Neuronal stem cell (in vitro differentiated cells): ENCODE data around the gene PRAMEF7.
"Not testable (repeated sequence)": the region's sequence is repeated elsewhere in the genome, so short reads cannot be mapped to it uniquely, and the experiment has no call there.

Experiments
- DNase-seq: peaks from one replicate; pipeline ENCODE4 v3.0.0-alpha.2; 2013; ENCODE audit warnings: low spot score
- H2AFZ ChIP-seq: one replicate; pipeline ENCODE4 v1.6.1; 2013; ENCODE audit warnings: mild to moderate bottlenecking, low read length, inconsistent platforms
- H2AK5ac ChIP-seq: 2 replicates; pipeline ENCODE4 v1.6.1; 2013; ENCODE audit warnings: low read depth, mild to moderate bottlenecking, inconsistent platforms, low read length, moderate library complexity, mixed read lengths
- H2BK120ac ChIP-seq: 2 replicates; pipeline ENCODE4 v1.6.1; 2013; ENCODE audit warnings: low read depth, mild to moderate bottlenecking, inconsistent platforms, low read length, moderate library complexity, mixed read lengths
- H2BK12ac ChIP-seq: one replicate; pipeline ENCODE4 v1.6.1; 2013; ENCODE audit warnings: low read length, inconsistent platforms
- H2BK15ac ChIP-seq: 2 replicates; pipeline ENCODE4 v1.6.1; 2013; ENCODE audit warnings: mild to moderate bottlenecking, low read length, inconsistent platforms, mixed read lengths
- H2BK5ac ChIP-seq: one replicate; pipeline ENCODE4 v1.6.1; 2013; ENCODE audit warnings: inconsistent platforms, mild to moderate bottlenecking, low read length, moderate library complexity
- H3K14ac ChIP-seq: one replicate; pipeline ENCODE4 v1.6.1; 2013; ENCODE audit warnings: low read length, inconsistent platforms
- H3K18ac ChIP-seq: 2 replicates; pipeline ENCODE4 v1.6.1; 2013; ENCODE audit warnings: low read length, inconsistent platforms
- H3K23ac ChIP-seq: 2 replicates; pipeline ENCODE4 v1.6.1; 2013; ENCODE audit warnings: low read depth, mild to moderate bottlenecking, mixed read lengths, low read length, inconsistent platforms; ENCODE audit not compliant: poor library complexity
- H3K27ac ChIP-seq: replicated peaks from 3 replicates; pipeline ENCODE4 v1.5.1; 2013; ENCODE audit warnings: low read length, inconsistent platforms
- H3K27me3 ChIP-seq, 3 experiments: 2 replicates each; pipeline ENCODE4 v1.6.1; 2013; ENCODE audit warnings: low read length in 3 of 3, mild to moderate bottlenecking in 2 of 3, inconsistent platforms in 1 of 3, low read depth in 1 of 3, mixed read lengths in 1 of 3, moderate library complexity in 1 of 3; ENCODE audit not compliant: control insufficient read depth in 3 of 3, insufficient read depth in 3 of 3
- H3K36me3 ChIP-seq, 2 donors: replicated peaks in 1 of 2; 2 replicates each; pipeline ENCODE4 v1.6.1; 2013; ENCODE audit warnings: low read length in 2 of 2; ENCODE audit not compliant: control insufficient read depth in 2 of 2, insufficient read depth in 2 of 2
- H3K4ac ChIP-seq: 2 replicates; pipeline ENCODE4 v1.6.1; 2013; ENCODE audit warnings: inconsistent platforms, mild to moderate bottlenecking, low read length, moderate library complexity
- H3K4me1 ChIP-seq, 2 donors: 1 replicate in 1 of 2; 2 replicates in 1 of 2; pipeline ENCODE4 v1.6.1; 2013; ENCODE audit warnings: low read length in 2 of 2, low read depth in 1 of 2; ENCODE audit not compliant: control insufficient read depth in 2 of 2, insufficient read depth in 1 of 2
- H3K4me2 ChIP-seq: one replicate; pipeline ENCODE4 v1.6.1; 2013; ENCODE audit warnings: mild to moderate bottlenecking, low read length, inconsistent platforms; ENCODE audit not compliant: insufficient read depth, poor library complexity, severe bottlenecking
- H3K4me3 ChIP-seq, 2 donors: 2 replicates each; pipeline ENCODE4 v1.5.1; 2013; ENCODE audit warnings: low read length in 2 of 2, mild to moderate bottlenecking in 2 of 2, inconsistent platforms in 1 of 2, moderate library complexity in 1 of 2
- H3K79me1 ChIP-seq: one replicate; pipeline ENCODE4 v1.6.1; 2013; ENCODE audit warnings: low read depth, mild to moderate bottlenecking, inconsistent platforms, low read length, moderate library complexity
- H3K9ac ChIP-seq: one replicate; pipeline ENCODE4 v1.6.1; 2013; ENCODE audit warnings: mild to moderate bottlenecking, low read depth, low read length, inconsistent platforms; ENCODE audit not compliant: poor library complexity
- H3K9me3 ChIP-seq, 2 donors: replicated peaks in 1 of 2; 2 replicates each; pipeline versions ENCODE3 to v1.6.1; 2013; ENCODE audit warnings: low read length in 2 of 2, mild to moderate bottlenecking in 2 of 2, inconsistent platforms in 1 of 2, low read depth in 1 of 2, mixed read lengths in 1 of 2, moderate library complexity in 1 of 2; ENCODE audit not compliant: control insufficient read depth in 2 of 2, insufficient read depth in 1 of 2
- H4K8ac ChIP-seq: one replicate; pipeline ENCODE4 v1.6.1; 2013; ENCODE audit warnings: low read depth, mild to moderate bottlenecking, inconsistent platforms, low read length, moderate library complexity
- H4K91ac ChIP-seq: one replicate; pipeline ENCODE4 v1.6.1; 2013; ENCODE audit warnings: low read length, low read depth, mild to moderate bottlenecking, inconsistent platforms; ENCODE audit not compliant: poor library complexity
- WGBS, 2 donors: extraction: QIAGEN DNeasy Blood & Tissue Kit; methylation state at CpG; one replicate each; pipeline ENCODE4 v1.1.7; 2013; ENCODE audit warnings: missing lambda C conversion rate in 2 of 2, mixed read lengths in 1 of 2; ENCODE audit not compliant: insufficient read length in 2 of 2, insufficient replicate concordance in 1 of 2; ENCODE audit errors: extremely low coverage in 2 of 2; 5-methylcytosine and 5-hydroxymethylcytosine counted together

Gene PRAMEF7

GRCh38 chr1:12899186-12899585, 17.2 kb upstream of the PRAMEF7 start:
- H3K4me2 ChIP-seq, H3K4ac ChIP-seq, H3K27ac ChIP-seq, H3K79me1 ChIP-seq, H2BK12ac ChIP-seq, H3K18ac ChIP-seq, H3K36me3 ChIP-seq, H3K9ac ChIP-seq, H2AK5ac ChIP-seq, H3K9me3 ChIP-seq, H3K4me1 ChIP-seq, H2BK120ac ChIP-seq, H3K27me3 ChIP-seq, DNase-seq, H4K8ac ChIP-seq, H2AFZ ChIP-seq, H3K4me3 ChIP-seq, H4K91ac ChIP-seq, H2BK5ac ChIP-seq, H3K14ac ChIP-seq, H3K23ac ChIP-seq, H2BK15ac ChIP-seq: not testable (repeated sequence)

GRCh38 chr1:12903793-12904572, 12.4 kb upstream of the PRAMEF7 start:
- not testable (repeated sequence) for H3K4me2 ChIP-seq, H4K8ac ChIP-seq, H3K36me3 ChIP-seq, H4K91ac ChIP-seq, H3K18ac ChIP-seq, H2BK120ac ChIP-seq, H2AFZ ChIP-seq, H2BK15ac ChIP-seq, H2BK12ac ChIP-seq, H3K9me3 ChIP-seq, H3K23ac ChIP-seq, H3K4ac ChIP-seq, H3K4me1 ChIP-seq, H3K9ac ChIP-seq, DNase-seq, H3K27ac ChIP-seq, H3K27me3 ChIP-seq, H3K14ac ChIP-seq, H2BK5ac ChIP-seq, H3K79me1 ChIP-seq, H2AK5ac ChIP-seq, H3K4me3 ChIP-seq
- no CpG with 5 or more reads among the region's 5 CpGs for WGBS, 2 donors

GRCh38 chr1:12921749-12922148, 5.3 kb downstream of the PRAMEF7 start:
- H3K4me2 ChIP-seq, H4K8ac ChIP-seq, H3K9me3 ChIP-seq, H2AFZ ChIP-seq, H3K79me1 ChIP-seq, H3K18ac ChIP-seq, H3K23ac ChIP-seq, H3K4me3 ChIP-seq, H4K91ac ChIP-seq, H3K36me3 ChIP-seq, H2BK15ac ChIP-seq, H3K9ac ChIP-seq, H2BK12ac ChIP-seq, H3K27ac ChIP-seq, H3K27me3 ChIP-seq, DNase-seq, H2BK5ac ChIP-seq, H3K4me1 ChIP-seq, H3K14ac ChIP-seq, H3K4ac ChIP-seq, H2BK120ac ChIP-seq, H2AK5ac ChIP-seq: not testable (repeated sequence)
- no CpG with 5 or more reads among the region's 2 CpGs for WGBS, 2 donors

GRCh38 chr1:12924368-12924767, 8.0 kb downstream of the PRAMEF7 start:
- not testable (repeated sequence) for H2BK12ac ChIP-seq, H2BK5ac ChIP-seq, H2AK5ac ChIP-seq, H3K27ac ChIP-seq, H3K23ac ChIP-seq, H3K27me3 ChIP-seq, H3K4me1 ChIP-seq, H3K4ac ChIP-seq, H2AFZ ChIP-seq, H3K9me3 ChIP-seq, H4K8ac ChIP-seq, DNase-seq, H2BK120ac ChIP-seq, H4K91ac ChIP-seq, H3K4me3 ChIP-seq, H3K4me2 ChIP-seq, H3K9ac ChIP-seq, H3K18ac ChIP-seq, H2BK15ac ChIP-seq, H3K14ac ChIP-seq, H3K36me3 ChIP-seq, H3K79me1 ChIP-seq
- WGBS, 2 donors = no CpG with 5 or more reads among the region's 5 CpGs
